ENCODE results near the gene STAG1. TPM values are rescaled to one million over a fixed set of nuclear protein-coding genes. Genes with fewer than 3 reads are reported as not detected.
A peak's percentile ranks its signal among the peaks of the same experiment; 100 is the strongest.
"Not testable (repeated sequence)": the region's sequence is repeated elsewhere in the genome, so short reads cannot be mapped to it uniquely, and the experiment has no call there.

STAG1 gene
- total and polyA plus RNA-seq, 8 donors: 29.6 to 52.7 (median 44.1) TPM

DNA sequence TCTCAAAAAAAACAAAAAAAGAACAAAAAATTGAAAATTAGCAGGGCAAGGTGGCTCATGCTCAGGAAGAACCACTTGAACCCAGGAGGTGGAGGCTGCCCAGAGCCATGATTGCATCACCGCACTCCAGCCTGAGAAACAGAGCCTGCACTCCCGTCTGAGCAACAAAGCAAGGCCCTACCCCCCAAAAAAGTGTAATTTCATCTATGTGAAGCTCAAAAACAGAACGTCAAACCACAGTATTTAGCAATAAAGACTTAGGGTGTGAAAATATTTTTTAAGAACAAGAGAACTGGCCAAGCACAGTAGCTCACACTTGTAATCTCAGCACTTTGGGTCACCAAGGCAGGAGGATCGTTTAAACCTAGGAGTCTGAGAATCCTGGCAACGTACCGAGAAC is 38.2 kb downstream of the STAG1 start:
- peaks cover 0 to 39% of the 10 kb centered on the region in 2 donors for H3K4me1 ChIP-seq
- no peaks in the 10 kb centered on the region for H3K9me3 ChIP-seq
- H3K27ac ChIP-seq: peak overlapping the region; percentile 2 to 76
- TF ChIP-seq, protein P1, sequence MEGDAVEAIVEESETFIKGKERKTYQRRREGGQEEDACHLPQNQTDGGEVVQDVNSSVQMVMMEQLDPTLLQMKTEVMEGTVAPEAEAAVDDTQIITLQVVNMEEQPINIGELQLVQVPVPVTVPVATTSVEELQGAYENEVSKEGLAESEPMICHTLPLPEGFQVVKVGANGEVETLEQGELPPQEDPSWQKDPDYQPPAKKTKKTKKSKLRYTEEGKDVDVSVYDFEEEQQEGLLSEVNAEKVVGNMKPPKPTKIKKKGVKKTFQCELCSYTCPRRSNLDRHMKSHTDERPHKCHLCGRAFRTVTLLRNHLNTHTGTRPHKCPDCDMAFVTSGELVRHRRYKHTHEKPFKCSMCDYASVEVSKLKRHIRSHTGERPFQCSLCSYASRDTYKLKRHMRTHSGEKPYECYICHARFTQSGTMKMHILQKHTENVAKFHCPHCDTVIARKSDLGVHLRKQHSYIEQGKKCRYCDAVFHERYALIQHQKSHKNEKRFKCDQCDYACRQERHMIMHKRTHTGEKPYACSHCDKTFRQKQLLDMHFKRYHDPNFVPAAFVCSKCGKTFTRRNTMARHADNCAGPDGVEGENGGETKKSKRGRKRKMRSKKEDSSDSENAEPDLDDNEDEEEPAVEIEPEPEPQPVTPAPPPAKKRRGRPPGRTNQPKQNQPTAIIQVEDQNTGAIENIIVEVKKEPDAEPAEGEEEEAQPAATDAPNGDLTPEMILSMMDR (IDR thresholded peaks at IDR 0.05): no peak
- H3K36me3 ChIP-seq: no peaks in the 10 kb centered on the region
- DNase-seq: peak in 2 of 4 donors; percentile 59 to 80
- no peaks in the 10 kb centered on the region for H3K27me3 ChIP-seq
- ATAC-seq: peak; percentile 95
- intact Hi-C loops (cut with DNase I): no loop called here
- H3K4me3 ChIP-seq: no peak overlapping the region

DNA sequence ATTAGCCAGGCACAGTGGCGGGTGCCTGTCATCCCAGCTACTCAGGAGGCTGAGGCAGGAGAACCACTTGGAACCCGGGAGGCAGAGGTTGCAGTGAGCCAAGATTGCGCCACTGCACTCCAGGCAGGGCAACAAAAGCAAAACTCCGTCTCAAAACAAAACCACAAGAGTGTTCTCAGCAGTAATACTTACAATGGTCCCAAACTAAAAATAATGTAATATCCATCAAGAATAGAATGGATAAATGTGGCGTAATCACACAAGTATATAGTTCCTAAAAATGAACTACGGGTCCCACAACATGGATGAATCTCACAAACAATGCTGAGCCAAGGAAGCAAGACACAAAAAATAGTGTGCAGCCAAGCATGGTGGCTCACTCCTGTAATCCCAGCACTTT is 39.2 kb downstream of the STAG1 start:
- Histone ChIP-seq H3K4me1 (peaks cover 4 to 44% of the 10 kb centered on the region in 2 donors), H3K9me3 (no peaks in the 10 kb centered on the region), H3K4me3 (no peak overlapping the region), H3K36me3 (no peaks in the 10 kb centered on the region), H3K27me3 (no peaks in the 10 kb centered on the region), H3K27ac (peak overlapping the region in 1 of 2 donors; percentile 13)
- no peak for DNase-seq
- intact Hi-C loops (cut with DNase I): no loop called here
- ATAC-seq: peak; percentile 15
- TF ChIP-seq, protein P1 (IDR thresholded peaks at IDR 0.05): no peak

DNA sequence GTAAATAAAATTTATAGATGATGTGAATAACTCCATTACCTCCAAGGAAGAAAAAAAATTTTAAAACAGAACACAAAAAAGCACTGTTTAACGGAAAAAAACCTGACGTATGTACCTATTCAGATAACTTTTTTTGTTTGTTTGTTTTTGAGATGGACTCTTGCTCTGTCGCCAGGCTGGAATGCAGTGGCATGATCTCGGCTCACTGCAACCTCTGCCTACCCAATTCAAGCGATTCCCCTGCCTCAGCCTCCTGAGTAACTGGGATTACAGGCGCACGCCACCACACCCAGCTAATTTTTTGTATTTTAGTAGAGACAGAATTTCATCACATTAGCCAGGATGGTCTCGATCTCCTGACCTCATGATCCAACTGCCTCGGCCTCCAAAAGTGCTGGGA is 40.3 kb downstream of the STAG1 start:
- H3K9me3 ChIP-seq; H3K36me3 ChIP-seq; ATAC-seq; H3K27me3 ChIP-seq; H3K27ac ChIP-seq; DNase-seq; H3K4me3 ChIP-seq; intact Hi-C loops (cut with DNase I): not testable (repeated sequence)
- H3K4me1 ChIP-seq: peaks cover 4 to 46% of the 10 kb centered on the region in 2 donors

DNA sequence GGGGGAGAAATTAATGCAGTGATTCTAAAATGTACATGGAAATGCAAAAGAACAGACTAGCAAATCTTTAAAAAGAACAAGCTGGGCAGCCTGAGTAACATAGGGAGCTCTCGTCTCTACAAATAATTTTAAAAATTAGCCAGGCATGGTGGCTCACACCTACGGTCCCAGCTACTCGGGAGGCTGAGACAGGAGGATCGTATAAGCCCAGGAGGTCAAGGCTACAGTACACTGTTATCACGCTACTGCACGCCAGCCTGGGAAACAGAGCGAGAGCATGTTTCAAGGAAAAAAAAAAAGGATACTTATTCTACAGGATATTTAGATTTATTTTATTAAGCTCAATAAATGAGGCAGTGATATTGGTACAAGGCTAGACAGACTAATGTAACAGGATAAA is 40.9 kb downstream of the STAG1 start:
- H3K4me3 ChIP-seq: no peak overlapping the region
- H3K36me3 ChIP-seq: no peaks in the 10 kb centered on the region
- H3K4me1 ChIP-seq: peaks cover 4 to 46% of the 10 kb centered on the region in 2 donors
- TF ChIP-seq, protein P1 (IDR thresholded peaks at IDR 0.05): no peak
- DNase-seq: no peak
- no peak overlapping the region for H3K27ac ChIP-seq
- no peaks in the 10 kb centered on the region for H3K27me3 ChIP-seq
- intact Hi-C loops (cut with DNase I): no loop called here
- ATAC-seq: no peak
- H3K9me3 ChIP-seq: no peaks in the 10 kb centered on the region

DNA sequence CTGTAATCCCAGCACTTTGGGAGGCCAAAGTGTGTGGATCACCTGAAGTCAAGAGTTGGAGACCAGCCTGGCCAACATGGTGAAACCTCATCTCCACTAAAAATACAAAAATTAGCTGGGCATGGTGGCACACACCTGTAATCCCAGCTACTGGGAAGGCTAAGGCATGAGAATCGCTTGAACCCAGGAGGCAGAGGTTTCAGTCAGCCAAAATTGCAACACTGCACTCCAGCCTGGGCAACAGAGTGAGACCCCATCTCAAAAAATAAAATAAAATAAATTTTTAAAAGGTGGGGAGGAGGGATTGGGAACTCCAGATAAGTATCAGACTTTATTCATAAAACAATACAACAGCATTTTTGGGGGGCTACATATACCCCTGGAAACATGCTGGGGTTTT is 42.4 kb downstream of the STAG1 start:
- H3K36me3 ChIP-seq; ATAC-seq; intact Hi-C loops (cut with DNase I): not testable (repeated sequence)

DNA sequence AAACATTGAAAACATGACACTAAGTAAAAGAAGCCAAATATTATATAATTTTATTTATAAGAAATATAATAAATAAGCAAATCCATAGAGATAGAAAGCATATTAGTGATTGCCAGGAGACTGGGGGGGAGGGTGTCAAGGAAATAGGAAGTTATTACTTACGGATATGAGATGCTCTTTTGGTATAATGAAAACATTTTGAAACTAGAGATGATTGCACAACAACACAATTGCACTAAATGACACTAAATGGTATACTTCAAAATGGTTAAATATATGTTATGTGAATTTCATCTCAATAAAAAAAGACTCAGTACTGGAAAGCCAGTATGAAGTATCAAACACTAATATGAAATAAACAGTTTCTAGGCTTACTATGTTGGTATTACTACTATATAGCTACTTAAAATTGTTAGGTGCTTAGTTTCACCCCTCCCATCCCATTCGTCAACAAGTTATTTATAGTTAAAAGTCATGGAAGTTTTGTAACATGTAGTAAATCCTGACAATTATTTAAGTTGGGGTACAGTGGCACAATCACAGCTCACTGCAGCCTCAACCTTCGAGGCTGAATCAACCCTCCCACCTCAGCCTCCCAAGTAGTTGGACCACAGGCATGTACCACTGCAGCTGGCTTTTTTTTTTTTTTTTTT is 43.7 kb downstream of the STAG1 start:
- Histone ChIP-seq H3K9me3 (no peaks in the 10 kb centered on the region), H3K4me1 (peaks cover 4 to 26% of the 10 kb centered on the region in 2 donors), H3K27ac (peak overlapping the region in 1 of 2 donors; percentile 42), H3K27me3 (no peaks in the 10 kb centered on the region), H3K36me3 (no peaks in the 10 kb centered on the region), H3K4me3 (no peak overlapping the region)
- no peak for ATAC-seq
- intact Hi-C loops (cut with DNase I): no loop called here
- no peak for DNase-seq
- TF ChIP-seq, protein P1 (IDR thresholded peaks at IDR 0.05): no peak

More for the DNA sequence above, 42.4 kb downstream of the STAG1 start:
- DNase-seq, H3K27ac ChIP-seq, H3K4me3 ChIP-seq, H3K27me3 ChIP-seq, H3K9me3 ChIP-seq: not testable (repeated sequence)
- peaks cover 4 to 39% of the 10 kb centered on the region in 2 donors for H3K4me1 ChIP-seq
